Keratinocyte (primary cell): ENCODE data around the gene OR2J3. TPM values are rescaled to one million over a fixed set of nuclear protein-coding genes. Genes with fewer than 3 reads are reported as not detected.

ENCODE experiments used
- DNase-seq: peaks from one replicate; pipeline ENCODE4 v3.0.0-alpha.2; 2011; ENCODE audit warnings: low read depth, missing footprints, low spot score
- FAIRE-seq: peaks from 2 replicates; lab custom pipeline; 2011; peaks lifted over from hg19 to GRCh38; lab: Jason Lieb, UNC
- H2AFZ ChIP-seq: 2 replicates; pipeline ENCODE4 v1.6.0; 2012; ENCODE audit warnings: low read length, control low read depth, inconsistent platforms; ENCODE audit not compliant: control insufficient read depth
- H3K27ac ChIP-seq: 2 replicates; pipeline ENCODE4 v1.5.1; 2011; ENCODE audit warnings: low read length; ENCODE audit not compliant: control insufficient read depth, insufficient read depth
- H3K27me3 ChIP-seq: 3 replicates; pipeline ENCODE4 v1.6.0; 2011; ENCODE audit warnings: low read length; ENCODE audit not compliant: control insufficient read depth, insufficient read depth; ENCODE audit errors: extremely low read depth
- H3K36me3 ChIP-seq, 2 experiments: 2 replicates in 1 of 2; 3 replicates in 1 of 2; pipeline ENCODE4 v1.5.1; 2011; ENCODE audit warnings: low read length in 2 of 2, mild to moderate bottlenecking in 1 of 2; ENCODE audit not compliant: control insufficient read depth in 2 of 2, insufficient read depth in 2 of 2; ENCODE audit errors: extremely low read depth in 1 of 2
- H3K4me1 ChIP-seq: 3 replicates; pipeline ENCODE4 v1.5.1; 2011; ENCODE audit warnings: low read length; ENCODE audit not compliant: control insufficient read depth, insufficient read depth; ENCODE audit errors: extremely low read depth
- H3K4me2 ChIP-seq: 3 replicates; pipeline ENCODE4 v1.6.0; 2011; ENCODE audit warnings: low read depth, low read length; ENCODE audit not compliant: control insufficient read depth, insufficient read depth; ENCODE audit errors: extremely low read depth
- H3K4me3 ChIP-seq, 3 experiments: fragments of 200-600 bp in 1 of 3; sonication (generic) in 1 of 3; 2 replicates in 2 of 3; 3 replicates in 1 of 3; pipeline ENCODE4 v1.5.1; 2011 to 2016; ENCODE audit warnings: low read length in 3 of 3, mild to moderate bottlenecking in 3 of 3, control low read depth in 2 of 3, inconsistent platforms in 1 of 3, low read depth in 1 of 3, mixed read lengths in 1 of 3, mixed run types in 1 of 3, moderate library complexity in 1 of 3; ENCODE audit not compliant: control insufficient read depth in 2 of 3, insufficient read depth in 2 of 3; ENCODE audit errors: extremely low read depth in 1 of 3
- H3K79me2 ChIP-seq: 2 replicates; pipeline ENCODE4 v1.6.0; 2012; ENCODE audit warnings: low read length; ENCODE audit not compliant: control insufficient read depth, insufficient read depth
- H3K9ac ChIP-seq: 3 replicates; pipeline ENCODE4 v1.6.0; 2011; ENCODE audit warnings: low read length; ENCODE audit not compliant: control insufficient read depth, insufficient read depth; ENCODE audit errors: extremely low read depth
- H3K9me1 ChIP-seq: 3 replicates; pipeline ENCODE4 v1.6.0; 2011; ENCODE audit warnings: low read length; ENCODE audit not compliant: control insufficient read depth, insufficient read depth; ENCODE audit errors: extremely low read depth
- H3K9me3 ChIP-seq: 2 replicates; pipeline ENCODE4 v1.5.1; 2012; ENCODE audit warnings: low read depth, low read length; ENCODE audit not compliant: control insufficient read depth
- H4K20me1 ChIP-seq: 3 replicates; pipeline ENCODE4 v1.6.0; 2011; ENCODE audit warnings: low read length; ENCODE audit not compliant: control insufficient read depth, insufficient read depth; ENCODE audit errors: extremely low read depth
- EZH2 ChIP-seq: IDR thresholded peaks from one replicate; pipeline ENCODE4 v1.6.1; 2012; ENCODE audit warnings: inconsistent platforms, mild to moderate bottlenecking, low read length, moderate library complexity
- dilution Hi-C: fragments of 300-500 bp; cut with MboI; formaldehyde crosslinking; loops from one replicate; pipeline ENCODE4 v1.7.0; 2020; ENCODE audit warnings: low sequenced_read_pairs; ENCODE audit not compliant: extremely low pct_ligation_motif_present
- polyA plus RNA-seq, 5 experiments: library from polyadenylated mRNA; depleted of rRNA in 3 of 5; stranded (reverse) in 3 of 5; stranded (forward) in 1 of 5; unstranded in 1 of 5; fragments of >200 nt; gene quantifications; 1 replicate in 1 of 5; 2 replicates in 3 of 5; 3 replicates in 1 of 5; pipeline versions ENCODE4 v1.2.1 to v1.2.3, GENCODE V29; 2011 to 2012; ENCODE audit warnings: missing spikeins in 2 of 5, low read depth in 1 of 5, low replicate concordance in 1 of 5
- TF ChIP-seq, protein P1 (sequence below), 3 experiments: IDR thresholded peaks in 1 of 3; conservative IDR thresholded peaks in 1 of 3; optimal IDR thresholded peaks in 1 of 3; 2 replicates in 2 of 3; 3 replicates in 1 of 3; pipeline versions ENCODE3 to v1.5.1; 2011; ENCODE audit warnings: low read length in 3 of 3, mild to moderate bottlenecking in 3 of 3, moderate library complexity in 2 of 3, control low read depth in 1 of 3, inconsistent platforms in 1 of 3; ENCODE audit not compliant: insufficient read depth in 2 of 3; ENCODE audit errors: extremely low read depth in 1 of 3

The OR2J3 gene
- polyA plus RNA-seq, 1 donor (not counting 4 experiments of a cell fraction or from before 2014, with no cell fraction given), result not detected

DNA sequence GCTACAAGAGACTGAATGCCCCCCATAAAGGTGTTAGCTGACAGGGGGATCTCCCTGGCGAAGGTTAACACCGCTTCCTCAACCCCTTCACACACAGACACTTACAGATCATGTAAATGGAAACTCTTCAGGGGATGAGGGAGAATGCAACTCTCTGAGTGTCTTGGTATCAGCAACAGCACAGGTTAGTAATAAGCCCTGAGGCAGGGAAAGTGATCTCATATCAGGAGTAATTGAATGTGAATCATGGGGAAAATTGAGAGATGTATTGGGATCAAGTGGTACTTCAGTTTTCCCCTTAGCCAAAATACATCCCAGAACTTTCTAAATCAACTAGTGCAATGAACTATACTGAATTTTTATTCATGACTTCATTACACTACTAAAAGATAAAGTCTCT, 23.8 kb downstream of the OR2J3 start:
- TF ChIP-seq, protein P1, sequence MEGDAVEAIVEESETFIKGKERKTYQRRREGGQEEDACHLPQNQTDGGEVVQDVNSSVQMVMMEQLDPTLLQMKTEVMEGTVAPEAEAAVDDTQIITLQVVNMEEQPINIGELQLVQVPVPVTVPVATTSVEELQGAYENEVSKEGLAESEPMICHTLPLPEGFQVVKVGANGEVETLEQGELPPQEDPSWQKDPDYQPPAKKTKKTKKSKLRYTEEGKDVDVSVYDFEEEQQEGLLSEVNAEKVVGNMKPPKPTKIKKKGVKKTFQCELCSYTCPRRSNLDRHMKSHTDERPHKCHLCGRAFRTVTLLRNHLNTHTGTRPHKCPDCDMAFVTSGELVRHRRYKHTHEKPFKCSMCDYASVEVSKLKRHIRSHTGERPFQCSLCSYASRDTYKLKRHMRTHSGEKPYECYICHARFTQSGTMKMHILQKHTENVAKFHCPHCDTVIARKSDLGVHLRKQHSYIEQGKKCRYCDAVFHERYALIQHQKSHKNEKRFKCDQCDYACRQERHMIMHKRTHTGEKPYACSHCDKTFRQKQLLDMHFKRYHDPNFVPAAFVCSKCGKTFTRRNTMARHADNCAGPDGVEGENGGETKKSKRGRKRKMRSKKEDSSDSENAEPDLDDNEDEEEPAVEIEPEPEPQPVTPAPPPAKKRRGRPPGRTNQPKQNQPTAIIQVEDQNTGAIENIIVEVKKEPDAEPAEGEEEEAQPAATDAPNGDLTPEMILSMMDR (optimal IDR thresholded peaks at IDR 0.05 in 1 of 3, IDR thresholded peaks at IDR 0.05 in 1 of 3, conservative IDR thresholded peaks at IDR 0.05 in 1 of 3; ENCODE audit: extremely low read depth in 1 of 3, insufficient read depth in 2 of 3, low read length in 3 of 3), result no peak
- no peak for TF ChIP-seq EZH2
- Histone ChIP-seq H3K79me2 (no peaks in the 10 kb centered on the region), H3K4me2 (no peak overlapping the region), H4K20me1 (no peaks in the 10 kb centered on the region), H3K36me3 (no peaks in the 10 kb centered on the region), H3K9me3 (no peaks in the 10 kb centered on the region), H3K27ac (no peak overlapping the region), H3K27me3 (no peaks in the 10 kb centered on the region), H3K4me1 (no peaks in the 10 kb centered on the region), H3K4me3 (no peak overlapping the region), H3K9ac (no peak overlapping the region), H2AFZ (no peak overlapping the region), H3K9me1 (no peaks in the 10 kb centered on the region)
- FAIRE-seq (no peak), DNase-seq (no peak)
- dilution Hi-C loops, result no loop called here

GRCh38 chr6:29137724-29138123, 29.9 kb downstream of the OR2J3 start:
- H3K27ac ChIP-seq, result no peak overlapping the region
- no peaks in the 10 kb centered on the region for H3K4me1 ChIP-seq
- no peak overlapping the region for H3K4me2 ChIP-seq
- H3K9me3 ChIP-seq, result no peaks in the 10 kb centered on the region
- H3K79me2 ChIP-seq, result no peaks in the 10 kb centered on the region
- H3K9me1 ChIP-seq, result no peaks in the 10 kb centered on the region
- H3K27me3 ChIP-seq, result no peaks in the 10 kb centered on the region
- no peak overlapping the region for H3K4me3 ChIP-seq
- H3K9ac ChIP-seq, result no peak overlapping the region
- no peaks in the 10 kb centered on the region for H4K20me1 ChIP-seq
- no peak for FAIRE-seq
- DNase-seq, result no peak
- H3K36me3 ChIP-seq, result no peaks in the 10 kb centered on the region
- dilution Hi-C loops, result no loop called here
- TF ChIP-seq EZH2, result no peak
- TF ChIP-seq, protein P1 (optimal IDR thresholded peaks at IDR 0.05 in 1 of 3, IDR thresholded peaks at IDR 0.05 in 1 of 3, conservative IDR thresholded peaks at IDR 0.05 in 1 of 3; ENCODE audit: extremely low read depth in 1 of 3, insufficient read depth in 2 of 3, low read length in 3 of 3), result no peak
- no peak overlapping the region for H2AFZ ChIP-seq
